Stimulated activated CD4-positive, alpha-beta T cell treated with anti-CD3 and anti-CD28 coated beads, Interleukin-1b, Interleukin-23, amount 100 ng/mL, for 24 hours (primary cell): ENCODE results near the gene ITPR3.

Source experiments
- DNase-seq, 4 experiments: peaks; one replicate each; pipeline ENCODE4 v3.0.0-alpha.2; 2020; ENCODE audit warnings: low read depth in 4 of 4, low spot score in 1 of 4

The ITPR3 gene

GRCh38 chr6:33683576-33684427, 62.7 kb downstream of the ITPR3 start:
- DNase-seq = no peak

- DNase-seq = no peak
Measured at GRCh38 chr6:33684428-33684896, 63.3 kb downstream of the ITPR3 start.

GRCh38 chr6:33684983-33685382, 63.9 kb downstream of the ITPR3 start:
- no peak for DNase-seq

- no peak for DNase-seq
Measured at GRCh38 chr6:33685411-33686224, 64.5 kb downstream of the ITPR3 start.

- DNase-seq = no peak
Measured at GRCh38 chr6:33686225-33686924, 65.3 kb downstream of the ITPR3 start.

GRCh38 chr6:33686981-33687975, 66.2 kb downstream of the ITPR3 start:
- DNase-seq = no peak

- no peak for DNase-seq
Measured at GRCh38 chr6:33688006-33688405, 66.9 kb downstream of the ITPR3 start.

- DNase-seq = no peak
Measured at GRCh38 chr6:33688451-33689147, 67.5 kb downstream of the ITPR3 start.

- no peak for DNase-seq
Measured at GRCh38 chr6:33689148-33689494, 68.0 kb downstream of the ITPR3 start.

- DNase-seq = no peak
Measured at GRCh38 chr6:33689879-33690278, 68.8 kb downstream of the ITPR3 start.

- DNase-seq = no peak
Measured at GRCh38 chr6:33690766-33691165, 69.6 kb downstream of the ITPR3 start.

GRCh38 chr6:33691456-33692077, 70.4 kb downstream of the ITPR3 start:
- DNase-seq = no peak

GRCh38 chr6:33692078-33692759, 71.1 kb downstream of the ITPR3 start:
- no peak for DNase-seq

GRCh38 chr6:33692760-33693158, 71.6 kb downstream of the ITPR3 start:
- peak in 1 of 4 experiments; percentile 54 for DNase-seq

- no peak for DNase-seq
Measured at GRCh38 chr6:33693186-33694105, 72.3 kb downstream of the ITPR3 start.

- DNase-seq = peak in 2 of 4 experiments; percentile 62 to 68
Measured at GRCh38 chr6:33694401-33694931, 73.3 kb downstream of the ITPR3 start.

- no peak for DNase-seq
Measured at GRCh38 chr6:33694977-33695376, 73.9 kb downstream of the ITPR3 start.
